Epidermal melanocyte (primary cell): Measurements from ENCODE around the gene CACNG4.

Experiments used
- DNase-seq: peaks from one replicate; pipeline ENCODE4 v3.0.0; 2011; ENCODE audit warnings: low spot score; ENCODE audit not compliant: insufficient read length

The CACNG4 gene

DNA sequence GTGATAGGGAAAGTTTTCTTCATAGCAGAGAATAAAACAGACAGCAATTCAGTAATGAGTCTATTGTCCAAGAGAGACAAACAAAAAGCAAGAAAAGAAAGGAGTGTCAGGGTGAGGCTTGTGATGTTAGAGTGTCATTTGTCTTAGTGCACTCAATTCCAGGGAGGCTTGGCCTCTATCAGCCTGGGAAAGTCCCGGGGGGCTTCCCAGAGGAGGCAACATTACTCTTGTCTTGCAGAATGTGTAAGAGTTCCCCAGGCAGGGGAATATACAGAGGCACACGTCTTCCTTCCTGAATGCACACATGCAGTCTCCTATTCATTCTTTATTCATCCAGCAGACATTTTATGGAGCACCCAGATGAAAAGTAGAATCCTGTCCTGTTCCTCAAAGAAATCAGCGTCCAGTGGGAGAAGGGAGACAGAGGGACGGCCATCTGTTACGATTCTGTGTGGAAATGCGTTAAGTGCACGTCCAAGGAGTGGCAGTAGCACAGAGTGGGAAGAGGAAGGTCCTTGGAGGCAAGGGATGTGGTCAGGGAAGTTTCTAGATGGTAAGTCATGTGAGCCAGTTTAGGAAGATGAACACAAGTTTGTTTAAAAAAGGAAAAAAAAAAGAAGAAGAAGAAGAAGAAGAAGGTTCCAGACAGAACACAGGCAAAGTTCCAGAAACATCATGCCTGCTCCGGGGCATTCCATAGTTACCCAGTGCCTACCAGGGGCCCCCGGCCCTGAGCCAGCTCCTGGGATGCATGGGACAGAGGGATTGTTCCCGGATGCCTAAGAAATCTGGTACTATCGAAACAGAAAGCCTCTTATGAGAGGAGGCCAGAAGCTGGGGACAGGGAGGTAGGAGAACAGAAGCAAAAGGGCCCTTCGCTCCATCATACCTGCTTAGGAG lies 21.1 kb downstream of the CACNG4 start:
- DNase-seq: no peak

DNA sequence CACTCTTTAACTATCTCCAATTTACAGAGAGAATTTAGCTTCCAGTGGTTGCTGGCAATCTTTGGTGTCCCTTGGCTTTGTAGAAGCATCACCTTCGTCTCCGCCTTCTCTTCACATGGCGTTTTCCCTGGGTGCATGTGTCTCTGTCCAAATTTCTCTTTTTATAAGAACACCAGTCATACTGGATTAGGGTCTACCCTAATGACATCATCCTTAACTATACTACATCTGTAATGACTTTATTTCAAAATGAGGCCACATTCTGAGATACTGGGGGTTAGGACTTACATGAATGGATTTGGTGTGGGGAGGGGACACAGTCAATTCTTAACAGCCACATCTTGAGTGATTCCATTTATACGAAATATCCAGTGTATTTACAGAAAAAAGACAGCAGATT lies 22.2 kb downstream of the CACNG4 start:
- DNase-seq: no peak

GRCh38 chr17:66987059-66987616 lies 22.6 kb downstream of the CACNG4 start:
- DNase-seq: no peak

- DNase-seq: no peak
Observed at GRCh38 chr17:66988069-66988798, 23.7 kb downstream of the CACNG4 start.

DNA sequence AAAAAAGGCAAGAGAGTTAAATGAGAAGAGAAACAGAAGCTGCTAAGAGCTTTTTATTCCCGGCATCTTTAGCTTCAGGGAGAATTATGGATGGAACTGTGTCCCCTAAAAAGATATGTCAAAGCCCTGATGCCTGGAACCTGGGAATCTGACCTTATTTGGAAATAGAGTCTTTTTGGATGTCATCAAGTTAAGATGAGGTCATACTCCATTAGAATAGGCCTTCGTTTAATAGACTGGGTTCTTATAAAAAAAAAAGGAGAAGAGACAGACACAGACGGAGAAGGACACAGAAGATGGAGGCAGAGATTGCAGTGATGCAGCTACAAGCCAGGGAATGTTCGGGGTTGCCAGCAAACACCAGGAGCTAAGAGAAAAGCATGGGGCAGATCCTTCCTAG lies 24.6 kb downstream of the CACNG4 start:
- DNase-seq: no peak

GRCh38 chr17:66989579-66989978 lies 25.1 kb downstream of the CACNG4 start:
- DNase-seq: no peak

DNA sequence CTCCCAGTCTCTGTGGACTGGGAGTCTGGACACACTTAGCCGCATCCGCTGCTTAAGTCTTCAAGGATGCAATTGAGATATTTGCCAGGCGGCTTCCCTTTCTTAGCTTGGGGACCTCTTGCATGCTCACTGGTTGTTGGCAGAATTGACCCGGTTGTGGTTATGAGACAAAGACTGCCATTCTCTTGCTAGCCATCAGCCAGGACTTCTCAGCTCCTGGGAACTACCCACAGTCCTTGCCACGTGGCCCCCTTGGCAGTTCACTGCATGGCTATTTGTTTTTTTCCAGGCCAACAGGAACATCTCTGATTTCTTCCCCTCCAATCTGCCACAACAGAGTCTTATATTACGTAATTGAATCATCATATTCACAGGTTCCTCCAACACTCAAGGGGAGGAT lies 25.5 kb downstream of the CACNG4 start:
- DNase-seq: no peak

DNA sequence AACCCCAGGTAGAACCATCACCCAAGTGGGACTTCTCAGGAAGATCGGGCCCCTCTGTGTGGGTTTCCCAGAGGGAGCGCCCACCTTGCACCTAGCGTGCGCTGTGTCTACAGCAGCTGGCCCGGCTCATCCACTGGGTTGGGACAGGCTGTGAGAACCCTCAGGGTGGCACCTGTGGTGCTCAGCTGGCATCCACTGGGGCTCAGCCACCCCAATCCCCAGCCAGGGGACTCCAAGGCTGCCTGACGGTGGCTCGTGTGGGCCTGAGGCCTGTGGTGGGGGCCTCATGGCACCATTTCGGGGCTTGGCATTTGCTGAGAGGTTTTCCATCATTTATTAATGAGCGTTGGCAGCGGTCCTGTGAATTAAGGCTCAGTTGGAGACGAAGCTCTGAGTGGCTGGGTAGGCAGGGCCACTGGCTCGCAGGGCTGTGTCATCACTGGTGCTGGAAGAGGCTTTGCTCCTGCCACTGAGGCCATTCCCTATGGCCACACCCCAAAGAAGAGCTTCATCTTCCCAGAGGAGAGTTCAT lies 28.5 kb downstream of the CACNG4 start:
- no peak for DNase-seq

DNA sequence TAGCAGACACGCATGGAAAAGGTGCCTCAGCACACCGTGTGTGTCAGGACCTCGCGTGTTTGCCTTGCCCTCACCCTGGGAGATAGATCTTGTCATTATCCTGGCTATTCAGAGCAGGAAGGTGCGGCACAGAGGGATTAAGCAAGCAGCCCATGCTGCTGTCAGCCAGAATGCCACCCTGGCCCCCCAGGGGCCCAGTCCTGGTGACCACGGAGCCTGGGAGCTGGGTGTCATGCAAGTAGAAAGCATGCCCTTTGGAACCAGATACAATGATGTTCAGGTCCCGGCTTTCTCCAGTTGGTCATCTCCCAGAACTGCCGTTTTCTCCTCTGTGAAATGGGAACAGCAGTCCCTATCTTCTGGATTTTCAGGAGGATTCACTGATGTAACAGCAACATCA lies 29.9 kb downstream of the CACNG4 start:
- DNase-seq: no peak

DNA sequence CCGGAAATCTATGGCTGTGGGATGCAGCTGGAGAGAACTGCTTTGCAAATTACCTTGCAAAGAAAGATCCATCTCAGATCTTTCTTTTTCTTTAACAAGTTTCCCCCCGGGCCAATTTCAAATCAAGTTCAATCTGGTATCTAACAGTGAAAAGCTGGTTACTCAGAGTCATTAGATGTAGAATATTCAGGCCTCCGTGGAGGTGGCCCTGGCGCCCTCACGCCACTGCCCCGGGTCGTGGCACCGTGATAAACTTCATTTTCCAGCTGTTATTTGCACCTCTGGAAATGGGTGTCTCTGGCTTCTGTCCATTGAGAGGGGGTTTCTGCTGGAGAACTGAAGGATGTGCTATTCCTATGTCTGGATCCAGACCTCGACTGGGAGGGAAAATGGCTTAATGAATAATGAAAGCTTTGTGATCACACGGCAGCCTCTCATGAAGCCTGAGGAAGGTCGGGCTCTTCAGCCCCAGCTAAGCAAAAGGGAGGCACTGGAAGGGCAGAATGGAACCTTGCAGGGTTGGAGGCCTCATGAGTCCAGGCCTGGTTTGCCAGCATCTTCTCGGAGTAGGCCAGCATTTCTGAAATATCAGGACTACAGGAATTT lies 30.5 kb downstream of the CACNG4 start:
- DNase-seq: peak; percentile 66

DNA sequence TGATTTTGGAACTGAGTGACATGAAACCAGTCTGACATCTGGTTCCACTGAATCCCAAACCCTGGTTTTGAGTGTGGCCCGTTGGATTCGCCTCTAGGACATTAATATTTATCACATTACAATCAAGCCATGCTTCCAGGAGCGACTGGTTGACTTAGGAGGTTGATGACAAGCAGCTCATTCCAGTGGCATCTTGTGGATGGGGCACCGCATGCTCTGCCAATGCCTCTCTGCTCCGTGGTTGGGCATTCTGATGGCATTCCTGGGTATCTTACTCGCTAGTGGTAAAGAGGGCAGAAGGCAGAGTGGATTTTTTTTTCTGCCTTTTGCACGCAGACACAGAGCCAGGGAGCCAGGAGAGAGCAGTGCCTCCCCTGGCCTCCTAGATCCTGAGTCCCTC lies 31.4 kb downstream of the CACNG4 start:
- DNase-seq: no peak

DNA sequence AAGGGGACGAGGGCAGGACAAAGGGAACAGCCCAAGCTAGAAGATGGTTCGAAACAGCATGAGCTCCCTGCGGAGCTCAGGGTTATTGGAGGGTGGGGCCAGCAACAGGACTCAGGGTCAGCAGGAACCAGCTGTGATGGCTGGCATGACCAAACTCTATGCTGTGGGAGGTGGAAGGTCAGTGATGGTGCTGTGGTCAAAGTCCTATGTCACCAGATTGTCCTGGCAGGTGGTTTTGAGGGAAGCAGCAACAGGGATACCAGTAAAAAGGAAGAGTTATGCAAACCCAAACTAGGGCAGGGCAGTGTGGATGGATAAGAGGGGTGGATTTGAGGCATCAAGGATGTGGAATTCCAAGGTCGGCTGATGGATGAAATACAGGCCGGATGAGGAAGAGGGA lies 32.4 kb downstream of the CACNG4 start:
- DNase-seq: no peak

GRCh38 chr17:67003231-67003630 lies 38.7 kb downstream of the CACNG4 start:
- DNase-seq: no peak

DNA sequence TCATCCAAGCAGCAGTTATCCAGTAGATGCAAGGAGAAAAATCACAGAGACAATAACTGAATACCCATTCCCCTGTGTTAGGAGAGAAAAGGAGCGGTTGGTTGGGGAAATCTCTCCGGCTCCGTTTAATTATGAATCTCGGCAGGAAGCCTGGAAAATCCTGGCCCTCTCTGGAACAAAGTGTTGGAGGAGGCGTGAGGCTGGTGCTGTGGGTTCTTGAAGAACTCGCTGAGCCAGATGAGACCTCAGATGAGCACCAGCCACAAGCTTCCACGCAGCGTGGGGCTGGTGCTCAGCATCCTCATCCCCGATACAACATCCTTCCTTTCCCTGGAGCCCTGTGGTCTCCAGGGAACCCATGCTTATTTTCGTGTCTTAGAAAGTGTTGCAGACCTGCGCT lies 39.7 kb downstream of the CACNG4 start:
- DNase-seq: no peak

DNA sequence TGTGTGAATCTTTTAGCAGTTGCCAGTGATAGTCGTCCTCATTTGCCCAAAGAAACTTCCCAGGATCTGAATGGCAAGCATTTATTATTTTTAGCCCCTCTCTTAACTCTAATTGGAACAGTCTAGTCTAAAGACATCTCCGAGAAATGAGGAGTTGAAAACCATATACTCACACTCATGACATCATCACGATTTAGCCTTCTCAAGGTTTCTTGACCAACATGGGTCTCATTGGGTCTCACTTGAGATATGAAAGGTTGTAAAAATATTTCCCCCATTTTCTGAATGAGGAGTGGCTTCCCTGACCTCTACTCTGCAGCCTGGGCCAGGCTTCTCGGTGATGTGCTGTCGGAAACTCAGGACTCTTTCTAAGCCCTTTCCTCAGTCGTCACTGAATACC lies 42.8 kb downstream of the CACNG4 start:
- no peak for DNase-seq

- DNase-seq: no peak
Observed at GRCh38 chr17:67008101-67008500, 43.6 kb downstream of the CACNG4 start.

DNA sequence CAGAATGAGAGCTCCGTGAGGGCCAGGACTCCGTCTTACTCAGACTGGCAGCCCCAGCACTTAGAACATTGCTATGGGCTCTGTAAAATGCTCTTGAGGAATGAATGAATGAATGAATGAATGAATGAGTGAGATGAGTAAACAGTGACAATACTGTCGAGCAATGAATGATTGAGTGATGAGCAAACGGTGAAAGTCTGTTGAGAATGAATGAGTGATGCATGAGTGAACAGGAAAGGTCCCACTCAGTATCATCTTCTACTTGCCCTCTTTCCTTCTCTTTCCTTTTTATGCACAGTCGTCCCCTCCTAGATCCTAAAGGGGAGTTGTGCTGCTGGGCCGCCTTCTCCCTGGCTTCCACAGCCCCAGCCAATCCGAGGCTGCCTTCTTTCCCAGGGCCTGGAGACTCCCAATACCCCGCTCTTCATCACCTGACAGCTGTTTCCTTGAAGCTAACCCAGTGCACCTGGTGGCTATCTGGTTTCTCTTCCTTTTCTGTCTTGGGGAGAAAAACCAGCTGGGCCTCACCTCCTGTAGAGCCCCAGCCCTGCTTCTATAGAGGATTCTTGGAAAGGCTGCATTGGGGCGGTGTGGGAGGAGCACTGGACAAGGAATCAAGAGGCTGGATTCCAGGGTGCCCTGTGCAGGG lies 47.1 kb downstream of the CACNG4 start:
- DNase-seq: no peak

- DNase-seq: no peak
Observed at GRCh38 chr17:67013891-67014290, 49.4 kb downstream of the CACNG4 start.

DNA sequence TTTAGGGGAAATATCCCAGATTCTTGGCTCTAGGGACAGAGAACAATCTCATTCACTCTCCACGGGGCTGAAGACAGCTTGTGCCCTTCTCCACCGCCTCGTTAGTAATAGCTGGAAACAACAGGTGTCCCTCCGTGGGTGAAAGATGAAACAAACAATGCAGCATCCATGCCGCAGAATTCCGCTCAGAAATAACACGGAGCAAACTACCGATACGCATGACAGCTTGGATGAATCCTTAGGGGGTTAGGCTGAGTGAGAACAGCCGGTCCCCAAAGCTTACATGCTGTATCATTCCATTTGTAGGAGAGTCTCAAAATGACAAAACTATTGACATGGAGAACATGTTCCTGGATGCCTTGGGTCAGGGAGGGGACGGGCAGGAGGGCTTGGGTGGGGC lies 50.5 kb downstream of the CACNG4 start:
- no peak for DNase-seq

GRCh38 chr17:67016039-67016762 lies 51.7 kb downstream of the CACNG4 start:
- no peak for DNase-seq

DNA sequence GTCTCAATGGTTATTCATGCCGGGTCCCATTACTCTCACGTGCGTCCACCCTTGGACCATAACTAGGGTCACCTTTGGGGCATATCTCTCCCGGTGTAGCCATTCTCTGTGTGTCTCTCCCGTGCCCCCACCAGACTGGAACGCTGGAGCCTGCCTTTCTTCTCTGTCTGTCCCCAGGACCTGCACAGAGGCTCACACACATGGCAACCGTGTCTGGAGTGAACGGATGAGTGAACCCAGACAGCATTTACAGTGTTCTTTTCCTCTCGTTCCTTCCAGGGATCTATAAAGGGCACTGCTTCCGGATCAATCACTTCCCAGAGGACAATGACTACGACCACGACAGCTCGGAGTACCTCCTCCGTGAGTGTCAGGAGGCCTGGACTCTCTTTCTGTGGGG lies 53.4 kb downstream of the CACNG4 start:
- DNase-seq: no peak
